DMS 273 (cell line): ENCODE results near the gene SEC31A.
"Not testable (repeated sequence)": the region's sequence is repeated elsewhere in the genome, so short reads cannot be mapped to it uniquely, and the experiment has no call there.

Experiments
- DNase-seq: peaks from one replicate; lab custom pipeline; 2025; ENCODE audit not compliant: unreplicated experiment; lab: John Stamatoyannopoulos, UW

The SEC31A gene

GRCh38 chr4:82890901-82891706, at the start of gene SEC31A:
TSS of gene SEC31A (minus strand) at chr4:82891153. CDS start at chr4:82881936, 9,217 bp downstream.
- DNase-seq = peak; percentile 97

- no peak for DNase-seq
Observed at GRCh38 chr4:82939414-82939813, 48.5 kb upstream of the SEC31A start.

DNA sequence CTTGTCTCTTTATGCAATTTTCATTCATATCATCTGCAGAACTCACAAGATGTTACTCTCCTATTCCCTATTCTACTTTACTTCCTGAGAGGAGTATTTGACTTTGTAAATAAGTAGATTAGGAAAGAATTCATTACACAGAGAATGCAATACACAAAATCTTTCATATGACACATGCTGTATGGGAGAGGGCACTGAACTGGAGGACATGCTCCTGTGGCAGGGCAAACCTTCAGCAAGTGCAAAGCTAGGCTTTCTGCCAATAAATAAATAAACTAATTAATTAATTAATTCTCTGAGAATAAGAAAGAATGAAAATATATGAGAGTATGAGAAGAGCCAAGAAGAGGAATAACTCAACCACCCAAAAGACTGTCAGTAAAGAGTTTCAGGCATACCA, 43.5 kb upstream of the SEC31A start:
- DNase-seq = no peak

DNA sequence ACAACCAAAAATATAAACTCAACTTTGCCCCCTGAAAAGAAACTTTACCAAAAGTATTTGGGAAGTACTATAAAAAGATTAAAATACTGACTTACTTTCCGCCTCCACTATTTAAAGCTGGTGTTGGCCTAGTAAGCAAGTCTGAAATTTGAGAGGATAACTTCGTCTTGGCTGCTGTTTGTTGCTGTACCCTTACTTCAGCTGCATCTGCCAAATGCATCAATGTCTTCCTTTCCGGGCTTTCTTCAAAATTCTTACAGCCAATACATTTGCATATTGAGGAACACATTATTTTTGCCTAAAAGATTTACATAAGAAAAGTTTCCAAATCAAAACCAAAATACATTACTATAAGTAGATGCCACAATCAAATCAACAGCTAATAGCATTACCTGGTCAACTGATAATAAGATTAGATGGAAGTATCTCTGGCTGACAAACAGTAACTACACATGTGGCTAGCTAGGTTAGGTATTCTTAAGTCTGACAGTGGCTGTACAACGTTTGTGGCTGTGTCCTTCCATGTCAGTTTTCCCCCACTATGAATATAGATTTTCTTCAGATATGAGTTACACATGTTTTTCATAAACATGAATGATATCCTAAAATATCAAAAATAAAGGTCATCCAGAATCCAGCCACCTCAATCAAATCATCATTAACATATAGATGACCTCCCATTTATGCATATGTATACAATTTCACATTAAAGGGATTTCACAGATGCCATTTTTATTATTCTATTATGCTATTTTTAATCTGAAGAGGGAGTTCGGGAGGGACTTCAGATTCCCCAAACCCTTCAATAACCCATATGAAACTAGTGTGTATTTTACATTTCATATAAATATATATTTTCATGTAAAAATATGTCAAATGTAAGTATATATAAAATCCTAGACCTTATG, 40.1 kb upstream of the SEC31A start:
- DNase-seq = no peak

- no peak for DNase-seq
Observed at GRCh38 chr4:82921795-82922194, 30.8 kb upstream of the SEC31A start.

DNA sequence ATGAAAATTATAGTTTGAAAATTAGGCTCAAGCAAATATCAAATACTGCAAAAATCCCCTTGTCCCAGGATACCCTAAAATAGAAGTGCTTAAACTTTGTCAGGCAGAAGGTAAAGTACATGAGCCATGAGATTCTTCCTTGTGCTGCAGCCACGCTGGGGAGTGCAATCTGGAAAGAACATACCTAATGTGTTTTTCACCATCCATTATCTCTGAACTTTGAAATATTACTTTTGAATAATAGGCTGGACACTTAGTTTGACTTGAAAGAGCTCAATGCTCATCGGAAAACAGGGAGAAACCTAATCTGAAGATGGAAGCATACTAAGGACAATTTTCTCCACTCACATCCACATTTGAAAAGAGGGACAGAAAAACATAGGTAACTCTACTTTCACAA, 28.4 kb upstream of the SEC31A start:
- DNase-seq = no peak

DNA sequence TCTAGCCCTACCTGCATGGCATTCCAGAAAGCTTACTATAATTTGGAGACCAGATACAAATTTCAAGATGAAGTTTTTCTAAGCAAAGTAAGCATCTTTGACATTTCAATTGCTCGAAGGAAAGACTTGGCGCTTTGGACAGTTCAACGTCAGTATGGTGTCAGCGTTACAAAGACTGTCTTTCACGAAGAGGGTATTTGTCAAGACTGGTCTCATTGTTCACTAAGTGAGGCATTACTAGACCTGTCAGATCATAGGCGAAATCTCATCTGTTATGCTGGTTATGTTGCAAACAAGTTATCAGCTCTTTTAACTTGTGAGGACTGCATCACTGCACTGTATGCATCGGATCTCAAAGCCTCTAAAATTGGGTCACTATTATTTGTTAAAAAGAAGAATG, 27.1 kb upstream of the SEC31A start:
- no peak for DNase-seq

- DNase-seq = not testable (repeated sequence)
Observed at GRCh38 chr4:82913968-82914367, 23.0 kb upstream of the SEC31A start.

- no peak for DNase-seq
Observed at GRCh38 chr4:82913305-82913704, 22.4 kb upstream of the SEC31A start.

GRCh38 chr4:82909326-82909725, 18.4 kb upstream of the SEC31A start:
- DNase-seq = no peak

DNA sequence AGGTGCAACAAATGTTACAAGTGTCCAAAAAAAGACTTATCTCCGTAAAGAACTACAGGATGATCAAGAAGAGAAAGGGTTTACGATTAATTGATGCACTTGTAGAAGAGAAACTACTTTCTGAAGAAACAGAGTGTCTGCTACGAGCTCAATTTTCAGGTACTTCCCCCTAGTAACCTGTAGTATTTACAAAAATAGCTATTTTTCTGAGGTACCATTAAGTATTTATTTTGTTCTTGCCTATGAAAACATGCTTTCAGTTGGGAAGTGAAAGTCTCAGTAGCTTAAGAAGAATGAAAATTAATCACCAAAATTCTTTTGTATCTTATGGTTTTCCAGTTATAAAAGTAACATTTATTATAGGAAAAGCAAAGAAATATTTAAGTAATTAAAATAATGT, 15.5 kb upstream of the SEC31A start:
- no peak for DNase-seq

DNA sequence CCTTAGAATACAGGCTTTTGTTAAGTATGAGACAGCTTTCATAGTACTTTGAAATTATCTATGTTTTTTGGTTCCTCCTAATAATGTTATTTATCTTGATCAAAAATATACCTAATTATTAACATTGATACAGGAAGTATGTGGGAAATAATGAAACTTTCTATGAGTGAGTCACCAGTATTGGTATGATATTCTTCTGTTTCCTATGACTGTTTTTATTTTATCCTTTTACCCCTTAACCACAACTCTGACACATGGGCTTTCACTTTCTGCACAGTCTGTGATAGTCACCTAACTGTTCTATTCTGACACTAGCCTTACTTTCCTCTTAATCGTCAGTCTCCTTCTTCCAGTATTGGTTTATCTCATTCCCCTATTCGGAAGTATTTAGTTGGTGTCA, 14.3 kb upstream of the SEC31A start:
- DNase-seq = no peak

GRCh38 chr4:82903737-82904136, 12.8 kb upstream of the SEC31A start:
- no peak for DNase-seq

DNA sequence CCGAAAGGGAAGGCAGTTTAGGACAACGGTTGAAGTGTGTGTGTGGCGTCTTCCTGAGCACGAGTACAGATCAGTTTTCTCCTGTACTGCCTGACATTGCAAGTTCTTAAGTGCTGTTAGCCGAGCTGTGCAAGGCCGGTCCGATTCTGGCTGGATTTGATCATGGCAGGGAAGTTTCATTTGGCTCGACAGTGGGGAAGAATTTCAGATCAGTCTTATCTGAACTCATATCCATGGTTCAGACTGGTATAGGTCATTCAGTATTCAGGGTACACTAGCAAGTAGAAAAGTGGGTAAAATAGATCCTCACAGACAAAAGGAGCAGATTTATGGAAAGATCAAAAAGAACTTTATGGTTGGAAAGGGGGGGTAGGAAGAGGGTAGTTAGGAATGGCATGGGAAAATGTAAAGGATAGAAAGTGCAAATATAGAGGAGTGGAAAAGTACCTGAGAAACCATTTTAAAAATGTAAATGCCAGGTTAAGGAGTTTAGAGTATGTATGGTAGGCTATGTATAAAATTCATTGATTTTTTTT, 10.3 kb upstream of the SEC31A start:
- no peak for DNase-seq

GRCh38 chr4:82900411-82901182, 9.6 kb upstream of the SEC31A start, which contains the start of gene THAP9:
TSS of gene THAP9 (plus strand) at chr4:82900735. CDS start at chr4:82900803, 68 bp downstream.
- peak; percentile 99 for DNase-seq

DNA sequence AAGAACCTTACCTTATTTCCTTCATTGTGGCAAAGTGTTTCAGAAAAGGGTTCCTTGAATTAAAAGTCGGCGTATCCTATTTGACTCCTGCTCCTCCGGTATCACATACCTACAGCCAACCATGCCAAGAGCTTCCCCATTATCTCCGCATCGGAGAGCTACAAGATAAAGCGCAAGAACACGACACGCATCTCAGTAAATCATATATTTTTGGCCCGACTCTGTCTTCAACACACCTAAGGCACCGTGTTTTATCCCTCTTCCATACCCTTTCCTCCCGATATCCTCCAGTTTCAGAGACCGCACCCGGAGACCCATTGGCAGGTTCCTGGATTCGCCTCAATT, 9.1 kb upstream of the SEC31A start:
- DNase-seq = peak; percentile 77

DNA sequence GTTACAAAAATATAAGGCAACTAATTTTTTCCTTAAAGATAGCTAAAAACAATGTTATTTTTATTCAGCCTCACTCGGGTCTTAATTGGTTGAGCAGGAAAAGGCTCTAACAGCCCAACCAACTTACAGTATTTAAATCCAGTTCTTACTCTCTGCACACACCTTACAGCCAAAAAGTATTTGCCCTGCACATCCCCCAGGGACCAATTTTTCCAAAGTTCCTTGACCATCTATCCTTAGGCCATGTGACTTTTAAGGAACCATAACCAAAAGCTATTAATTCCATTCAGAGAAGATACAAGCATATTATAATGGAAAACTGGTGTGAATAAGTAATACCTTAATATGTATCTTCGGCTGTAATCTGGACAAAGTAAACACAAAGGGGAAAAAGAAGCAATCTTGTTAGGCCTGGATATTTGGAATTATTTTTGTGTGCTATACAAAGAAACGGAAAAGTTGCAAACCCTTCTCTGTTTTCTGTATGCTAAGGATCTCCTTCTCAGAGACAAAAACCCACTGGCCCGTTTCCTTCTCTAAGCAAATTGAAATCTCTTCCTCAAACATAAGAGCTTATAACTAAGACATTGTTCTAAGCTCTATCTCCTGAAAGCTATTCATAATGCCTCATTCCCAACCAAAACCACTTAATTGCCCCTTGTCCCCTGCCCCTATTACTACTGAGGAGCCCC, 8.6 kb upstream of the SEC31A start:
- peak; percentile 38 for DNase-seq

DNA sequence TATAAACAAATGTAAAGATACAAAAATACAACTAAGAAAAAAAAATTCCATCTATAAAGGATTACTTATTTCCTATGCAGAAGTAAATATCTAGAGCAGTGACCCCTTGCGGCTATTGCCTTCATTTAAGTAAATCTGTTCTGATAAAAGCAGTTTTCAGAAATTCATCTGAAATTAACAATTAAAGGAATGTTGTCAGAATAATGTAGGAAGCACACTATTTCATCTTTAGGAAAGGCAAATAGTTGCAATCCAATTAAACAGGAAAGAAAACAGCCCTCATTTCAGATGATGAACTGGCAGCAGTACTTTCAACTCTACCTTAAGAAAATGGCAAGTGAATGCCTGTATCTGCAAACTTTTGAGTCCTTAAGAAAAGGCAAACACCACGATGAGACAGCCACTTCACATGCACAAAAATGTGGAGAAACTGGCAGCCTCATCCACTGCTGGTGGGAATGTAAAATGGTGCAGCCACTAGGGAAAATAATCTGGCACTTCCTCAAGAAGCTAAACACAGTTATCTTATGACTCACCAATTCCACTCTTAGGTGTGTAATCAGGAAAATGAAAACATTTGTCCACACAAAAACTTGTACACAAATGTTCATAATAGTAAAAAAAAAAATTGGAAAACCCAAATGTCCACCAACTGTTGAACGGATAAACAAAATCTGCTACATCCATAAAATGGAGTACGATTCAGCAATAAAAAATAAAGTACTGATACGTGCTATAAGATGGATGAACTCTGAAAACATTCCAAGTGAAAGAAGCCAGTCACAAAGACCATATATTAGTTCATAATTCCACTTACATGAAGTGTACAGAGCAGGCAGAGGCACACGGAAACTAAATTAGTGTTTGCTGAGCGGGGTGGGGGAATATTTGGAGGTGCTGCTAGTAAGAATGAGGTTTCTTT, 7.6 kb upstream of the SEC31A start:
- peak; percentile 37 for DNase-seq

GRCh38 chr4:82896755-82897154, 5.8 kb upstream of the SEC31A start:
- DNase-seq = no peak
